Neural cell (in vitro differentiated cells): ENCODE data around the gene SETD5. TPM values are rescaled to one million over a fixed set of nuclear protein-coding genes. Genes with fewer than 3 reads are reported as not detected.

ENCODE experiments used
- H2AFZ ChIP-seq: fragments of 200-600, 300-800 bp; sonication (generic), shearing (Covaris generic); 2 replicates; pipeline ENCODE4 v1.6.0; 2014; ENCODE audit warnings: low read depth, mild to moderate bottlenecking, antibody characterized with exemption, low read length, moderate library complexity
- H3F3A ChIP-seq: fragments of 200-600 bp; shearing (Covaris generic); 2 replicates; pipeline ENCODE4 v1.6.1; 2016; ENCODE audit warnings: mild to moderate bottlenecking, moderate library complexity, mixed read lengths, antibody characterized with exemption, low read length; ENCODE audit not compliant: insufficient read depth, poor library complexity, severe bottlenecking
- H3K27ac ChIP-seq: fragments of 200-600, 300-800 bp; sonication (generic), shearing (Covaris generic); 2 replicates; pipeline ENCODE4 v1.5.1; 2014; ENCODE audit warnings: mild to moderate bottlenecking, low read length, moderate library complexity
- H3K27me3 ChIP-seq: fragments of 300-800, 200-600 bp; sonication (generic), shearing (Covaris generic); 2 replicates; pipeline ENCODE4 v1.6.0; 2014; ENCODE audit warnings: mild to moderate bottlenecking, low read depth, low read length, moderate library complexity; ENCODE audit not compliant: insufficient read depth
- H3K36me3 ChIP-seq: fragments of 300-800, 200-600 bp; sonication (generic), shearing (Covaris generic); 2 replicates; pipeline ENCODE4 v1.5.1; 2014; ENCODE audit warnings: mild to moderate bottlenecking, antibody characterized with exemption, low read length, moderate library complexity; ENCODE audit not compliant: insufficient read depth
- H3K4me2 ChIP-seq: fragments of 300-800, 200-600 bp; sonication (generic), shearing (Covaris generic); 2 replicates; pipeline ENCODE4 v1.6.0; 2014; ENCODE audit warnings: mild to moderate bottlenecking, low read length
- H3K4me3 ChIP-seq: fragments of 300-800, 200-600 bp; sonication (generic), shearing (Covaris generic); 2 replicates; pipeline ENCODE4 v1.5.1; 2014; ENCODE audit warnings: mild to moderate bottlenecking, low read length, moderate library complexity
- H3K79me2 ChIP-seq: fragments of 200-600 bp; shearing (Covaris generic); replicated peaks from 2 replicates; pipeline ENCODE4 v1.6.0; 2014; ENCODE audit warnings: mild to moderate bottlenecking, low read length, moderate library complexity; ENCODE audit not compliant: insufficient read depth
- H3K9ac ChIP-seq: fragments of 300-800, 200-600 bp; sonication (generic), shearing (Covaris generic); 2 replicates; pipeline ENCODE4 v1.6.1; 2016; ENCODE audit warnings: mild to moderate bottlenecking, low read length, mixed read lengths
- H3K9me2 ChIP-seq: fragments of 200-600 bp; shearing (Covaris generic); 2 replicates; pipeline ENCODE4 v1.6.1; 2016; ENCODE audit warnings: mild to moderate bottlenecking, low read length, mixed read lengths; ENCODE audit not compliant: insufficient read depth
- H3K9me3 ChIP-seq: fragments of 200-600, 300-800 bp; sonication (generic), shearing (Covaris generic); 2 replicates; pipeline ENCODE4 v1.6.1; 2016; ENCODE audit warnings: mild to moderate bottlenecking, mixed run types, low read length, moderate library complexity, mixed read lengths
- H4K20me1 ChIP-seq: fragments of 200-600 bp; shearing (Covaris generic); 2 replicates; pipeline ENCODE4 v1.6.1; 2016; ENCODE audit warnings: mild to moderate bottlenecking, mixed run types; ENCODE audit not compliant: insufficient read depth
- CTCF ChIP-seq: fragments of 450-650 bp; IDR thresholded peaks from 2 replicates; pipeline ENCODE4 v1.5.1; 2014; ENCODE audit warnings: antibody characterized with exemption, mild to moderate bottlenecking, moderate library complexity; ENCODE audit not compliant: poor library complexity, severe bottlenecking
- EP300 ChIP-seq: fragments of 450-650 bp; conservative IDR thresholded peaks from 2 replicates; pipeline ENCODE4 v1.6.1; 2014; ENCODE audit warnings: antibody characterized with exemption, mild to moderate bottlenecking, moderate library complexity; ENCODE audit not compliant: poor library complexity, severe bottlenecking
- EZH2 ChIP-seq: fragments of 200-600, 300-800 bp; shearing (Covaris generic), sonication (generic); IDR thresholded peaks from 2 replicates; pipeline ENCODE4 v1.6.1; 2014; ENCODE audit warnings: antibody characterized with exemption, low read length, borderline replicate concordance, mild to moderate bottlenecking; ENCODE audit not compliant: insufficient read depth, poor library complexity, severe bottlenecking
- MXI1 ChIP-seq: fragments of 450-650 bp; conservative IDR thresholded peaks from 2 replicates; pipeline ENCODE4 v1.6.1; 2014; ENCODE audit warnings: antibody characterized with exemption, mild to moderate bottlenecking; ENCODE audit not compliant: poor library complexity, severe bottlenecking
- POLR2AphosphoS5 ChIP-seq: IDR thresholded peaks from 2 replicates; pipeline ENCODE4 v1.6.1; 2012
- RAD21 ChIP-seq: fragments of 450-650 bp; conservative IDR thresholded peaks from 2 replicates; pipeline ENCODE4 v1.6.1; 2014; ENCODE audit warnings: antibody characterized with exemption, mild to moderate bottlenecking, moderate library complexity
- REST ChIP-seq: IDR thresholded peaks from 2 replicates; pipeline ENCODE4 v1.6.1; 2012; ENCODE audit warnings: borderline replicate concordance
- SMC3 ChIP-seq: fragments of 450-650 bp; conservative IDR thresholded peaks from 2 replicates; pipeline ENCODE4 v1.6.1; 2014; ENCODE audit warnings: antibody characterized with exemption, mild to moderate bottlenecking, moderate library complexity; ENCODE audit not compliant: poor library complexity
- TAF1 ChIP-seq: IDR thresholded peaks from 2 replicates; pipeline ENCODE4 v1.6.1; 2012; ENCODE audit warnings: low read depth
- polyA plus RNA-seq: library from polyadenylated mRNA; depleted of rRNA; stranded (reverse); fragments of >200 nt; gene quantifications from 2 replicates; pipeline ENCODE4 v1.2.3, GENCODE V29; 2014

SETD5 gene
- polyA plus RNA-seq, 1 donor from 2014 or later = 38.0 TPM

- Histone ChIP-seq H3K4me2 (no peak overlapping the region), H3K9ac (no peak overlapping the region), H4K20me1 (no peaks in the 10 kb centered on the region), H3K36me3 (no peaks in the 10 kb centered on the region), H2AFZ (no peak overlapping the region), H3K27me3 (no peaks in the 10 kb centered on the region), H3K4me3 (no peak overlapping the region), H3K79me2 (peaks cover 85% of the 10 kb centered on the region), H3K9me2 (no peaks in the 10 kb centered on the region), H3K9me3 (no peaks in the 10 kb centered on the region), H3K27ac (no peak overlapping the region), H3F3A (no peaks in the 10 kb centered on the region)
- TF ChIP-seq SMC3 (no peak), EP300 (no peak), EZH2 (no peak), REST (no peak), MXI1 (no peak), RAD21 (no peak), POLR2AphosphoS5 (no peak)
Observed at GRCh38 chr3:9420850-9421549, 23.6 kb downstream of the SETD5 start.

GRCh38 chr3:9422712-9423424, 25.5 kb downstream of the SETD5 start:
- H3K9ac ChIP-seq = peak overlapping the region; percentile 10
- H3K36me3 ChIP-seq = peaks cover under 1% of the 10 kb centered on the region
- no peaks in the 10 kb centered on the region for H3K27me3 ChIP-seq
- H2AFZ ChIP-seq = no peak overlapping the region
- H3K9me2 ChIP-seq = no peaks in the 10 kb centered on the region
- H3K4me3 ChIP-seq = peak overlapping the region; percentile 20
- H3F3A ChIP-seq = no peaks in the 10 kb centered on the region
- H3K4me2 ChIP-seq = peak overlapping the region; percentile 4
- TF ChIP-seq TAF1 (no peak), SMC3 (peak; percentile 77), EP300 (no peak), MXI1 (no peak), POLR2AphosphoS5 (peak; percentile 18), CTCF (peak; percentile 76), REST (peak; percentile 31), RAD21 (peak; percentile 78)
- peaks cover 83% of the 10 kb centered on the region for H3K79me2 ChIP-seq
- H3K9me3 ChIP-seq = no peaks in the 10 kb centered on the region
- peak overlapping the region; percentile 58 for H3K27ac ChIP-seq
- no peaks in the 10 kb centered on the region for H4K20me1 ChIP-seq
